HEK293 (cell line): Measurements from ENCODE around the gene RNPS1.

Source experiments
- BCL11A ChIP-seq: fragments of 450-650 bp; formaldehyde crosslinking; IDR thresholded peaks from 2 replicates; pipeline ENCODE4 v1.5.1; 2016; ENCODE audit warnings: low read depth, missing biosample characterization, missing genetic modification characterization
- GLI4 ChIP-seq: fragments of 450-650 bp; formaldehyde crosslinking; IDR thresholded peaks from 2 replicates; pipeline ENCODE4 v1.5.1; 2016; ENCODE audit warnings: missing biosample characterization, missing genetic modification characterization
- GLIS2 ChIP-seq: fragments of 450-650 bp; formaldehyde crosslinking; IDR thresholded peaks from 2 replicates; pipeline ENCODE4 v1.5.1; 2016; ENCODE audit warnings: missing biosample characterization, missing genetic modification characterization
- HOXA7 ChIP-seq: sonication (generic); formaldehyde crosslinking; IDR thresholded peaks from 2 replicates; pipeline ENCODE4 v1.8.1; 2022; ENCODE audit warnings: missing genetic modification reagents, borderline replicate concordance
- KLF17 ChIP-seq: fragments of 450-650 bp; formaldehyde crosslinking; IDR thresholded peaks from 2 replicates; pipeline ENCODE4 v1.5.1; 2016; ENCODE audit warnings: missing biosample characterization, missing genetic modification characterization
- KLF9 ChIP-seq: fragments of 450-650 bp; formaldehyde crosslinking; IDR thresholded peaks from 2 replicates; pipeline ENCODE4 v1.5.1; 2016; ENCODE audit warnings: missing biosample characterization, missing genetic modification characterization, low read depth
- PRDM4 ChIP-seq: fragments of 450-650 bp; formaldehyde crosslinking; IDR thresholded peaks from 2 replicates; pipeline ENCODE4 v1.5.1; 2017; ENCODE audit warnings: missing biosample characterization, missing genetic modification characterization
- SP2 ChIP-seq: fragments of 450-650 bp; formaldehyde crosslinking; IDR thresholded peaks from 2 replicates; pipeline ENCODE4 v1.5.1; 2016; ENCODE audit warnings: missing biosample characterization, missing genetic modification characterization
- ZBTB1 ChIP-seq: fragments of 450-650 bp; formaldehyde crosslinking; IDR thresholded peaks from 2 replicates; pipeline ENCODE4 v1.5.1; 2016; ENCODE audit warnings: missing biosample characterization, missing genetic modification characterization
- ZBTB20 ChIP-seq: fragments of 450-650 bp; formaldehyde crosslinking; IDR thresholded peaks from 2 replicates; pipeline ENCODE4 v1.5.1; 2016; ENCODE audit warnings: missing biosample characterization, missing genetic modification characterization
- ZBTB49 ChIP-seq: fragments of 450-650 bp; formaldehyde crosslinking; IDR thresholded peaks from 2 replicates; pipeline ENCODE4 v1.5.1; 2016; ENCODE audit warnings: missing biosample characterization, missing genetic modification characterization, low read depth
- ZBTB7A ChIP-seq: fragments of 450-650 bp; formaldehyde crosslinking; IDR thresholded peaks from 2 replicates; pipeline ENCODE4 v1.5.1; 2016; ENCODE audit warnings: low read depth, missing biosample characterization, missing genetic modification characterization
- ZEB2 ChIP-seq: fragments of 450-650 bp; formaldehyde crosslinking; IDR thresholded peaks from 2 replicates; pipeline ENCODE4 v1.5.1; 2016; ENCODE audit warnings: missing biosample characterization, missing genetic modification characterization
- ZFP69B ChIP-seq: fragments of 450-650 bp; formaldehyde crosslinking; IDR thresholded peaks from 2 replicates; pipeline ENCODE4 v1.5.1; 2016; ENCODE audit warnings: missing biosample characterization, missing genetic modification characterization
- ZIC2 ChIP-seq: fragments of 450-650 bp; formaldehyde crosslinking; IDR thresholded peaks from 2 replicates; pipeline ENCODE4 v1.5.1; 2016; ENCODE audit warnings: missing biosample characterization, missing genetic modification characterization
- ZNF112 ChIP-seq: fragments of 450-650 bp; formaldehyde crosslinking; IDR thresholded peaks from 2 replicates; pipeline ENCODE4 v1.5.0; 2017; ENCODE audit warnings: missing biosample characterization, missing genetic modification characterization
- ZNF121 ChIP-seq: fragments of 450-650 bp; formaldehyde crosslinking; IDR thresholded peaks from 2 replicates; pipeline ENCODE4 v1.5.1; 2016; ENCODE audit warnings: missing biosample characterization, missing genetic modification characterization
- ZNF184 ChIP-seq: fragments of 450-650 bp; IDR thresholded peaks from 2 replicates; pipeline ENCODE4 v1.5.1; 2018; ENCODE audit warnings: missing biosample characterization, mild to moderate bottlenecking, missing genetic modification characterization
- ZNF24 ChIP-seq: fragments of 450-650 bp; formaldehyde crosslinking; IDR thresholded peaks from 2 replicates; pipeline ENCODE4 v1.5.1; 2016; ENCODE audit warnings: missing biosample characterization, missing genetic modification characterization
- ZNF324 ChIP-seq: fragments of 450-650 bp; formaldehyde crosslinking; IDR thresholded peaks from 2 replicates; pipeline ENCODE4 v1.5.1; 2016; ENCODE audit warnings: missing biosample characterization, missing genetic modification characterization
- ZNF335 ChIP-seq: fragments of 450-650 bp; formaldehyde crosslinking; conservative IDR thresholded peaks from 2 replicates; pipeline ENCODE4 v1.5.1; 2016; ENCODE audit warnings: missing biosample characterization, missing genetic modification characterization
- ZNF391 ChIP-seq: fragments of 450-650 bp; formaldehyde crosslinking; IDR thresholded peaks from 2 replicates; pipeline ENCODE4 v1.5.1; 2016; ENCODE audit warnings: low read depth, missing biosample characterization, missing genetic modification characterization, borderline replicate concordance
- ZNF426 ChIP-seq: fragments of 450-650 bp; formaldehyde crosslinking; IDR thresholded peaks from 2 replicates; pipeline ENCODE4 v1.5.1; 2017; ENCODE audit warnings: missing biosample characterization, missing genetic modification characterization, mild to moderate bottlenecking, inconsistent platforms, moderate library complexity
- ZNF473 ChIP-seq: fragments of 450-650 bp; formaldehyde crosslinking; IDR thresholded peaks from 2 replicates; pipeline ENCODE4 v1.5.1; 2017; ENCODE audit warnings: missing biosample characterization, missing genetic modification characterization
- ZNF48 ChIP-seq: fragments of 450-650 bp; formaldehyde crosslinking; IDR thresholded peaks from 2 replicates; pipeline ENCODE4 v1.5.1; 2016; ENCODE audit warnings: missing biosample characterization, missing genetic modification characterization
- ZNF639 ChIP-seq: fragments of 450-650 bp; formaldehyde crosslinking; IDR thresholded peaks from 2 replicates; pipeline ENCODE4 v1.5.1; 2016; ENCODE audit warnings: missing biosample characterization, missing genetic modification characterization
- ZNF654 ChIP-seq: fragments of 450-650 bp; formaldehyde crosslinking; IDR thresholded peaks from 2 replicates; pipeline ENCODE4 v1.5.1; 2016; ENCODE audit warnings: low read depth, missing biosample characterization, missing genetic modification characterization
- ZNF664 ChIP-seq: fragments of 450-650 bp; formaldehyde crosslinking; IDR thresholded peaks from 2 replicates; pipeline ENCODE4 v1.5.1; 2016; ENCODE audit warnings: missing biosample characterization, missing genetic modification characterization
- ZNF692 ChIP-seq: fragments of 450-650 bp; formaldehyde crosslinking; IDR thresholded peaks from 2 replicates; pipeline ENCODE4 v1.5.1; 2016; ENCODE audit warnings: missing biosample characterization, missing genetic modification characterization
- ZNF837 ChIP-seq: fragments of 450-650 bp; formaldehyde crosslinking; IDR thresholded peaks from 2 replicates; pipeline ENCODE4 v1.5.1; 2016; ENCODE audit warnings: missing biosample characterization, missing genetic modification characterization
- ZNF843 ChIP-seq: fragments of 450-650 bp; formaldehyde crosslinking; IDR thresholded peaks from 2 replicates; pipeline ENCODE4 v1.5.1; 2016; ENCODE audit warnings: missing biosample characterization, missing genetic modification characterization
- ZSCAN23 ChIP-seq: fragments of 450-650 bp; formaldehyde crosslinking; IDR thresholded peaks from 2 replicates; pipeline ENCODE4 v1.5.1; 2016; ENCODE audit warnings: missing biosample characterization, missing genetic modification characterization
- ZXDB ChIP-seq: fragments of 450-650 bp; formaldehyde crosslinking; IDR thresholded peaks from 2 replicates; pipeline ENCODE4 v1.5.1; 2016; ENCODE audit warnings: missing biosample characterization, missing genetic modification characterization

Gene RNPS1

GRCh38 chr16:2251296-2252111, 16.4 kb downstream of the RNPS1 start, which contains the start of gene ECI1 (continued):
- TF ChIP-seq PRDM4 (tag by site-specific recombination) = peak; percentile 60
- peak; percentile 88; the same call in 1 of the 2 replicates for TF ChIP-seq BCL11A (tag by site-specific recombination)
- no peak for TF ChIP-seq ZNF112 (tag by site-specific recombination)
- TF ChIP-seq ZNF837 (tag by site-specific recombination) = peak; percentile 92; the same call in 1 of the 2 replicates
- TF ChIP-seq ZFP69B (tag by site-specific recombination) = peak; percentile 65
- peak; percentile 92 for TF ChIP-seq KLF17
- TF ChIP-seq ZNF639 = peak; percentile 83; the same call in 1 of the 2 replicates
- TF ChIP-seq ZBTB7A = peak; percentile 88
- TF ChIP-seq ZIC2 (tag by site-specific recombination) = peak; percentile 94
- TF ChIP-seq SP2 (tag by site-specific recombination) = peak; percentile 98
- TF ChIP-seq ZNF121 (tag by site-specific recombination) = peak; percentile 91
- TF ChIP-seq ZBTB1 = 0 out of 2 replicates have a peak, but pooled peaks have one; percentile 54
- TF ChIP-seq GLI4 (tag by site-specific recombination) = no peak
- TF ChIP-seq ZEB2 (tag by site-specific recombination) = peak; percentile 99
- peak; percentile 93; the same call in 1 of the 2 replicates for TF ChIP-seq GLIS2 (tag by site-specific recombination)
- TF ChIP-seq ZBTB20 = peak; percentile 94
- TF ChIP-seq ZXDB (tag by site-specific recombination) = peak; percentile 94
- no peak for TF ChIP-seq ZNF664 (tag by site-specific recombination)
- no peak for TF ChIP-seq HOXA7
- peak; percentile 84; the same call in 1 of the 2 replicates for TF ChIP-seq ZNF391 (tag by site-specific recombination)
- no peak for TF ChIP-seq ZSCAN23 (tag by site-specific recombination)
- 0 out of 2 replicates have a peak, but pooled peaks have one; percentile 6 for TF ChIP-seq ZNF184 (tag by site-specific recombination)
- TF ChIP-seq ZNF843 = peak; percentile 75
- no peak for TF ChIP-seq ZNF48 (tag by site-specific recombination)
- no peak for TF ChIP-seq ZBTB49
- no peak for TF ChIP-seq ZNF426
- TF ChIP-seq ZNF24 (tag by site-specific recombination) = peak; percentile 77; the same call in 1 of the 2 replicates
- no peak for TF ChIP-seq ZNF473 (tag by site-specific recombination)
- TF ChIP-seq ZNF324 (tag by site-specific recombination) = 0 out of 2 replicates have a peak, but pooled peaks have one; percentile 42
- peak; percentile 91 for TF ChIP-seq KLF9 (tag by site-specific recombination)
- peak; percentile 77 for TF ChIP-seq ZNF335 (tag by site-specific recombination)
- peak; percentile 86 for TF ChIP-seq ZNF692 (tag by site-specific recombination)
- peak; percentile 55 for TF ChIP-seq ZNF654 (tag by site-specific recombination)
